Heart left ventricle (tissue), 16 donors: Measurements from ENCODE around the gene TRMU. TPM values are rescaled to one million over a fixed set of nuclear protein-coding genes. Genes with fewer than 3 reads are reported as not detected.

Experiments
- ATAC-seq, 4 donors: fragments of 200-7000 bp; cut with Tn5 transposase; one replicate each; pipeline ENCODE4 v1.9.1; 2020 to 2022; ENCODE audit warnings: moderate library complexity in 4 of 4, mild to moderate bottlenecking in 3 of 4, moderate number of reproducible peaks in 1 of 4
- DNase-seq, 5 donors: peaks; one replicate each; pipeline ENCODE4 v3.0.0-alpha.2; 2020
- H3K27ac ChIP-seq, 12 donors: fragments of 200-600 bp; sonication (generic) in 4 of 12; one replicate each; pipeline versions ENCODE4 v1.5.0 to v1.8.0; 2016 to 2022; ENCODE audit warnings: mild to moderate bottlenecking in 2 of 12
- H3K27me3 ChIP-seq, 9 donors: fragments of 200-600 bp; sonication (generic) in 2 of 9; one replicate each; pipeline versions ENCODE4 v1.5.1 to v1.8.0; 2016 to 2022; ENCODE audit warnings: mild to moderate bottlenecking in 3 of 9
- H3K36me3 ChIP-seq, 9 donors: fragments of 200-600 bp; sonication (generic) in 2 of 9; one replicate each; pipeline versions ENCODE4 v1.5.0 to v1.8.0; 2018 to 2022; ENCODE audit warnings: mild to moderate bottlenecking in 2 of 9
- H3K4me1 ChIP-seq, 12 donors: fragments of 200-600 bp; sonication (generic) in 4 of 12; one replicate each; pipeline versions ENCODE4 v1.5.0 to v1.8.0; 2016 to 2022; ENCODE audit warnings: mild to moderate bottlenecking in 3 of 12
- H3K4me3 ChIP-seq, 12 donors: fragments of 200-600 bp; sonication (generic) in 4 of 12; one replicate each; pipeline versions ENCODE4 v1.5.0 to v1.8.0; 2017 to 2022; ENCODE audit warnings: mild to moderate bottlenecking in 9 of 12, moderate library complexity in 4 of 12
- H3K9me3 ChIP-seq, 12 donors: fragments of 200-600 bp; sonication (generic) in 4 of 12; one replicate each; pipeline versions ENCODE4 v1.5.0 to v1.8.0; 2016 to 2022; ENCODE audit warnings: mild to moderate bottlenecking in 1 of 12
- POLR2A ChIP-seq, 2 donors: fragments of 450-650 bp; IDR thresholded peaks; one replicate each; pipeline ENCODE4 v1.6.1; 2017; ENCODE audit warnings: antibody characterized with exemption in 2 of 2, mild to moderate bottlenecking in 2 of 2, moderate library complexity in 2 of 2
- WGBS, 4 donors: extraction: QIAGEN DNeasy Blood & Tissue Kit in 2 of 4; methylation state at CpG; one replicate each; pipeline versions ENCODE4 v1.1.5 to v1.1.7; 2013 to 2018; 5-methylcytosine and 5-hydroxymethylcytosine counted together
- intact Hi-C, 10 donors: fragments of 100-400 bp; cut with DNase I; formaldehyde crosslinking; loops; one replicate each; pipeline versions ENCODE4 v1.11.1 to v1.14.2; 2022
- polyA plus RNA-seq, 2 donors: library from polyadenylated mRNA; stranded (reverse); fragments of 200-250 nt; gene quantifications; one replicate each; pipeline ENCODE4 v1.2.3, GENCODE V29; 2013
- total RNA-seq, 9 donors: library from RNA; depleted of rRNA in 2 of 9; stranded (reverse); fragments of >200 nt in 2 of 9; fragmentation: NEBNext Ultra II Directional in 3 of 9; extraction: Animal tissue kit (Norgen Biotek cat#: 25700) in 3 of 9; gene quantifications; one replicate each; pipeline versions ENCODE4 v1.1.0 to v1.2.4, GENCODE V29; 2016 to 2023
- TF ChIP-seq, protein P1 (sequence below), 12 donors: fragments of 200-600 bp; sonication (generic) in 4 of 12; IDR thresholded peaks; one replicate each; pipeline versions ENCODE4 v1.5.0 to v1.8.0; 2018 to 2022; ENCODE audit warnings: antibody characterized with exemption in 12 of 12, mild to moderate bottlenecking in 5 of 12
- donor health status: ischemic (EF 13 %, LVEDD 7.1; RV severe dilation, severe dysfunction).
- donor health status: healthy with polysubstance abuse.
- donor health status: DM: no; HTN: yes; CAD: no.
- donor health status: DM: no; HTN: no; CAD: no.
- donor health status: ischemic (EF 25% LVEDD 6.9; RV normal size, moderate dysfunction).
- donor health status: ischemic (EF 25% LVEDD 5.7; RV mildly dilated, moderate dysfunction).
- donor health status: healthy.
- donor health status: DM: yes; HTN: yes; CAD: no.
- donor health status: ischemic (EF 35%, LVEDD 5.7; RV mildly dilated, moderate dysfunction).
- donor health status: nonischemic (EF 11% LVEDD 7.7; RV severe dilation, severe dysfunction).
- donor health status: DM: yes; HTN: yes; CAD: no.
- donor health status: PGD.
- donor health status: ischemic (EF 29% LVEDD 5.4; RV normal size, mild dysfunction).
- donor health status: nonischemic (EF 23%, LVEDD 6.1; RV moderate dilation, normal function).

Gene TRMU
- total and polyA plus RNA-seq, 11 donors, result 24.3 to 48.7 (median 33.3) TPM

- Histone ChIP-seq H3K27ac (peak overlapping the region in 1 of 12 donors; percentile 20), H3K9me3 (no peaks in the 10 kb centered on the region), H3K4me3 (no peak overlapping the region), H3K4me1 (peaks cover 0 to 36% (median 22%) of the 10 kb centered on the region in 12 donors), H3K27me3 (no peaks in the 10 kb centered on the region), H3K36me3 (peaks cover 2 to 60% (median 57%) of the 10 kb centered on the region in 9 donors)
- no peak for TF ChIP-seq POLR2A (IDR thresholded peaks at IDR 0.05)
- TF ChIP-seq, protein P1, sequence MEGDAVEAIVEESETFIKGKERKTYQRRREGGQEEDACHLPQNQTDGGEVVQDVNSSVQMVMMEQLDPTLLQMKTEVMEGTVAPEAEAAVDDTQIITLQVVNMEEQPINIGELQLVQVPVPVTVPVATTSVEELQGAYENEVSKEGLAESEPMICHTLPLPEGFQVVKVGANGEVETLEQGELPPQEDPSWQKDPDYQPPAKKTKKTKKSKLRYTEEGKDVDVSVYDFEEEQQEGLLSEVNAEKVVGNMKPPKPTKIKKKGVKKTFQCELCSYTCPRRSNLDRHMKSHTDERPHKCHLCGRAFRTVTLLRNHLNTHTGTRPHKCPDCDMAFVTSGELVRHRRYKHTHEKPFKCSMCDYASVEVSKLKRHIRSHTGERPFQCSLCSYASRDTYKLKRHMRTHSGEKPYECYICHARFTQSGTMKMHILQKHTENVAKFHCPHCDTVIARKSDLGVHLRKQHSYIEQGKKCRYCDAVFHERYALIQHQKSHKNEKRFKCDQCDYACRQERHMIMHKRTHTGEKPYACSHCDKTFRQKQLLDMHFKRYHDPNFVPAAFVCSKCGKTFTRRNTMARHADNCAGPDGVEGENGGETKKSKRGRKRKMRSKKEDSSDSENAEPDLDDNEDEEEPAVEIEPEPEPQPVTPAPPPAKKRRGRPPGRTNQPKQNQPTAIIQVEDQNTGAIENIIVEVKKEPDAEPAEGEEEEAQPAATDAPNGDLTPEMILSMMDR (IDR thresholded peaks at IDR 0.05), result no peak
- no peak for ATAC-seq
- DNase-seq, result peak in 1 of 5 donors; percentile 23
- WGBS, 4 donors, result 86 to 88% (median 87%) methylated on average over 8 of the region's 8 CpGs
- intact Hi-C loops, result no loop called here
These were observed 3.1 kb downstream of the TRMU start for GRCh38 chr22:46338636-46339035.

DNA sequence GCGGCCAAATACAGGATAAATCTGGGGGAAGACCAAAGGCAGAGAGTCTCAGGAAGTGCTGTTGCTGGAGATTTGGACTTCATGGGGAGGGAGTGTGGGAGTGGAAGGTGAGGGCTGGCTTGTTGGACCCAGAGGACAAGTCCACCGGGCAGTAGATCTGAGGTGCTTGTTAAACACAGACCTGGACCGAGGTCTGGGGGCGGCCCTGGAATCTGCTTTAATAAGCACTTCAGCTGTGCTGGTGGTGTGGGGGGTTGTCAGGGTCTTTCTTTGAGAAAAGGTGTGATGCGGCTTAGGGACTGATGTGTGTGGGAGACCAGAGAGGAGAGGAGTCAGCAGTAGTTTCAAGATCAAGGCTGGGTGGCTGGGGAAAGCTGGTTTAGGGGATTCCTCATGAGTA lies 4.4 kb downstream of the TRMU start:
- ATAC-seq (no peak), DNase-seq (peak in 1 of 5 donors; percentile 23)
- peaks cover 0 to 32% (median 20%) of the 10 kb centered on the region in 12 donors for H3K4me1 ChIP-seq
- H3K27me3 ChIP-seq, result no peaks in the 10 kb centered on the region
- H3K27ac ChIP-seq, result no peak overlapping the region
- H3K4me3 ChIP-seq, result no peak overlapping the region
- H3K9me3 ChIP-seq, result no peaks in the 10 kb centered on the region
- TF ChIP-seq, protein P1 (IDR thresholded peaks at IDR 0.05), result no peak
- TF ChIP-seq POLR2A (IDR thresholded peaks at IDR 0.05), result no peak
- peaks cover 2 to 74% (median 69%) of the 10 kb centered on the region in 9 donors for H3K36me3 ChIP-seq
- whole genome bisulfite sequencing, 4 donors, result 90 to 96% (median 93%) methylated on average over 5 of the region's 5 CpGs
- intact Hi-C loops, result no loop called here

DNA sequence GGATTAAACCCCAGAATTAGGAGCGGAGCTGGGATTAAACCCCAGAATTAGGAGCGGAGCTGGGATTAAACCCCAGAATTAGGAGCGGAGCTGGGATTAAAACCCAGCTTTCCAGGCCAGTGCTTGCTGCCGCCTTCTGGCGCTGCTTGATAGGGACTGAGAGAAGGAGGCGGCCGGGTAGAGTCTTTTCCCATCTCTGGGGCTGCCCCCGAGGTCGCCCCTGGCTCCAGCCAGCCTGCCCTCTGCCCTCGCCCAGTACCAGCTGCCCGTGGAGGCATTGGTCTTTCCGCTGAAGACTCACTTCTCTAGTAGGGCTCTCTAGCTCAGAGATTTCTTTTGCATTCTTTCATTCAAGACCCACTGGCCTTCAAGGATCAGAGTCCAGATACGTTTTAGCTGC lies 5.2 kb downstream of the TRMU start:
- DNase-seq (peak in 1 of 5 donors; percentile 14), ATAC-seq (no peak)
- Histone ChIP-seq H3K4me3 (no peak overlapping the region), H3K9me3 (no peaks in the 10 kb centered on the region), H3K36me3 (peaks cover 2 to 81% (median 77%) of the 10 kb centered on the region in 9 donors), H3K4me1 (peaks cover 0 to 35% (median 19%) of the 10 kb centered on the region in 12 donors), H3K27me3 (no peaks in the 10 kb centered on the region), H3K27ac (no peak overlapping the region)
- intact Hi-C loops, result no loop called here
- WGBS, 4 donors, result 88 to 93% (median 91%) methylated on average over 11 to 13 of the region's 13 CpGs
- TF ChIP-seq, protein P1 (IDR thresholded peaks at IDR 0.05), result no peak
- TF ChIP-seq POLR2A (IDR thresholded peaks at IDR 0.05), result no peak

DNA sequence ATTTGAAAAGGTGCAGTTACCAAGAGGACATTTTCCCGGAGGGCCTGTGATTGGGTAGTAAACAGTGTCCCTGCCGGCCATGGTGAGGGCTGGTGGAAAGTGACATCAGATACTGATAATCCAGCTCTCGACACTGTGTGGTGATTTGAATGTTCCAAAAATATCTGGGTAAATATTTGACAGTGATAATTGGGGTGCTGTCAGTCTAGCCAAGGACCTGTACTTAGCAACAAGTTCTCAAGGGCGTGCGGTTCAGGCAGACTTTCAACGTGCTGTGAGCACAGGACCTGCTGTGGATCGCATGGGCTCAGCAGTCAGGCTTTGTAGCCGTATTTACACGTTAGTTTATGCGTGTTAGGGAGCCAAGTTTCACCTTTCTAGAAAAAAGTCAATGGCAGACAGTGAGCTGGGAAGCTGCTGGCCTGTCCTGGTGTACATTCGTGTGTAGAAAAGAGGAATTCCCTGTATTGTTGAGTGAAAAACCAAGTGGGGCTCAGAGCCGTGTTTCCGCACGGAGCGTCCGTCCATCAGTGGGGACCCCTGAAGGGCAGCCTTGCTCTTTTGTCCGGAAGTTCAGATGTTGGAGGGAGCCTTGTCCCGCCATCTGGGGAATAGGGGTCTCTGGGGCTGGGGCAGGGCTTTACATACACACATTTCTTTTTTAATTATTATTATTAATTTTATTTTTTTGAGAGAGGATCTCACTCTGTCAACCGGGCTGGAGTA lies 11.3 kb downstream of the TRMU start:
- Histone ChIP-seq H3K4me3 (no peak overlapping the region), H3K9me3 (no peaks in the 10 kb centered on the region), H3K27me3 (no peaks in the 10 kb centered on the region), H3K4me1 (peaks cover 0 to 55% (median 25%) of the 10 kb centered on the region in 12 donors), H3K27ac (peak overlapping the region; percentile 73 to 94 (median 88)), H3K36me3 (peaks cover 4 to 100% (median 99%) of the 10 kb centered on the region in 9 donors)
- ATAC-seq (peak; percentile 75 to 89 (median 81)), DNase-seq (peak; percentile 62 to 89 (median 67))
- TF ChIP-seq POLR2A (IDR thresholded peaks at IDR 0.05), result no peak
- TF ChIP-seq, protein P1 (IDR thresholded peaks at IDR 0.05), result peak in 1 of 12 donors; percentile 7
- intact Hi-C loops, result no loop called here
- WGBS, 4 donors, result 49 to 67% (median 58%) methylated on average over 19 of the region's 19 CpGs
